ENCODE measurements around the gene ENO2. TPM values are rescaled to one million over a fixed set of nuclear protein-coding genes. Genes with fewer than 3 reads are reported as not detected.
"Not testable (repeated sequence)": the region's sequence is repeated elsewhere in the genome, so short reads cannot be mapped to it uniquely, and the experiment has no call there.

ENO2 gene
- total RNA-seq, 1 experiment from 2014 or later = 12.4 TPM

DNA sequence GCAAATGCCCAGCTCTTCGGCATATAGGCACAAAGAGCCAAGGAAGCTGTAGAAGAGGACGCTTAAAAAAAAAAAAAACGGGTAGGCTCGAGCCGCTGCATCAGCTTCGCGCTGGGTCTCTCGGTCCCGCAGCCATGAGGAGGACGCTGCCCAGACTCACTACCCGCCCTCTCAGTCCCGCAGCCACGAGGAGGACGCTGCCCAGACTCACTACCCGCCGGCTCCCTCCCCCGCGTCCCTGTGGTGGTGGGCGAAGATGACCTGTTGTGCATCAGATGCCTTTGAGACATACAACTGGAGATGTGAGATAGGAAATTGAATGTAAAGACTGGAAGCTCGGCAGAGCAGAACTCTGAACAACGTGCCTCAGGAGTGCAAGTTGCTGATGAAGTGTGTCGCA lies 29.8 kb upstream of the ENO2 start:
- DNase-seq (ENCODE audit: extremely low read depth, low read depth) = no peak

- not testable (repeated sequence) for DNase-seq (ENCODE audit: extremely low read depth, low read depth)
These were observed 28.0 kb upstream of the ENO2 start for GRCh38 chr12:6886206-6886999.

GRCh38 chr12:6887460-6887859 lies 26.9 kb upstream of the ENO2 start:
- DNase-seq (ENCODE audit: extremely low read depth, low read depth) = no peak

DNA sequence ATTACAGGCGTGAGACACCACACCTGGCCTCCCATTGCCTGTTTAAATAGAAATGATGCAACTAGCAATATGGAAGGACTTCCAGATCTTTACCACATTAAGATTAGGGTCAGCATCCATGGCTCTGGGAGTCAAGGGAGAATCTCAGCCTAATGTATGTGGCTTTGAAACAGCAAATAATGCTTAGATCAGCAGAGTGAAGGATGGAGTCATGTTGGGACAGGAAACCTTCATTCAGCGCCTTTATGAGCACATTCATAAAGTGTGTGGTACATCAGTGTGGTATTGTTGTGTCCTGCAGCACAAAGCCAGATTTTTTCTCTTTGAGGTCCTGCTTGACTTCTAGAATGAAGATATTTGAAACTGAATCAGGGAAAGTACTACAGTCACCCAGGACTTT lies 26.0 kb upstream of the ENO2 start:
- no peak for DNase-seq (ENCODE audit: extremely low read depth, low read depth)

GRCh38 chr12:6888794-6889193 lies 25.6 kb upstream of the ENO2 start:
- DNase-seq (ENCODE audit: extremely low read depth, low read depth) = not testable (repeated sequence)

- not testable (repeated sequence) for DNase-seq (ENCODE audit: extremely low read depth, low read depth)
These were observed 24.4 kb upstream of the ENO2 start for GRCh38 chr12:6889775-6890573.

DNA sequence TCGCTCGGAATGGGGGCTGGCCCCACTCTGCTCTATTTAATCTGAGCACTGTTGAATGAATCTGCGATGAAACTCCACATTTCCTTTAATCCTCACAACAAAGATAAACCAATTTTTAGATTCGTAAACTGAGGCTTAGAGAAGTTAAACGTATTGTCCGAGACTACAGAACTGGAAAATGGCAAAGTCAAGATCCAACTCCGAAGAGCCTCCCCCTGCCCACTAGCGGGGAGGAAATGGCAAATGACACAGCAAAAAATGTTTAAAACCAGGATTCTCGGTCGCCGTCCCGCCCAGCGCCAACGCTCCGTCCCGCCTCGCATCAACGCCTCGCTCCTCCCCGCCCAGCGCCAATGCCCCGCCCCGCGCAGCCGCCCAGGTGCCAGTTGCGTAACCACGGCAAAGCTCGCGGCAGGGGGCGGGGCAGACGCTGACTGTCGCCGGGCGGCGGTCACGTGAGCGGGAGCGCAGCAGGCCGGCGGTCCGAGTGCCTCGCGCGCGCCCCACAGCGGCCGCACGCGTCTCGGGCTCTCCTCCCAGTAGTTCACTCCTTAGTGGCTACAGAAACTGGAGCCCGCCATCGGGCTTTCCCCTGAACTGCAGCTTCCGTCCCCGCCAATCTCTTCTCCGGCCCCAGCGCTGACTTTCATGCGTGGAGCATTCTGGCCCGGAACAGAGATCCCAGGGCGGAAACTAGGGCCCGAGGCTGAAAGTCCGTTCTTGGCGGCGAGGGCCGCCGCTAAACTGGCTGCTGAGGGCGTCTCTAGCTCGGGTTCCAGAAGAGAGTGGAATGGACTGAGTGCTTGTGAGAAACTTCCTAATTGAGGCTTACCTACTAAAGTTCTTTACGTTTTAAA lies 23.4 kb upstream of the ENO2 start:
- DNase-seq (ENCODE audit: extremely low read depth, low read depth) = peak; percentile 93

DNA sequence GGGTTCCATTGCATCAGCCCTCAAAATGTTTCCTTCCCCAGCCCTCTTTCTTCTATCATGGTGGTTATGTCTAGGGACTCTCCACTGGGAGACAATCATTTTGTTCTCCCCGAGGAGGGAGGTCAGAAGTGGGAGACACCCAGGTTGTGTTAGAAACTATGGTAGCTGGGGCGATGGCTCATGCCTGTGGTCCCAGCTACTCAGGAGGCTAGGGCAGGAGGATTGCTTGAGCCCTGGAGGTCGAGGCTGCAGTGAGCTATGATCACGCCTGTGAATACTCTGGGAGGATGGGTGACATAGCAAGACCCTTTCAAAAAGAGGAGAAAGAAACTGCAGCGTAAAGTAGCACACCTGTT lies 22.8 kb upstream of the ENO2 start:
- DNase-seq (ENCODE audit: extremely low read depth, low read depth) = no peak

DNA sequence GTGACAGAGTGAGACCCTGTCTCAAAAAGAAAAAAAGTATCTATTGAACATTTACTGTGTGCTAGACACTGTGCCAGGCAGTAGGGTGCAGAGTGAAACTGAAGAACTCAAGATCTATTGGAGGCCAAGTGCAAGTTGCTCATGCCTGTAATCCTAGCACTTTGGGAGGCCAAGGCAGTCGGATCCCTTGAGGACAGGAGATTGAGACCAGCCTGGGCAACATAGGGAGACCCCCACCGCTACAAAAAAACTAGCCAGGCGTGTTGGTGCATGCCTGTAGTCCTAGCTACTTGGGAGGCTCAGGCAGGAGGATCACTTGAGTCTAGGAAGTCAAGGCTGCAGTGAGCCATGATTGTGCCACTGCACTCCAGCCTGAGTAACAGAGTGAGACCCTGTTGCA lies 21.7 kb upstream of the ENO2 start:
- DNase-seq (ENCODE audit: extremely low read depth, low read depth) = not testable (repeated sequence)

- DNase-seq (ENCODE audit: extremely low read depth, low read depth) = no peak
These were observed 20.1 kb upstream of the ENO2 start for GRCh38 chr12:6894321-6894720.

DNA sequence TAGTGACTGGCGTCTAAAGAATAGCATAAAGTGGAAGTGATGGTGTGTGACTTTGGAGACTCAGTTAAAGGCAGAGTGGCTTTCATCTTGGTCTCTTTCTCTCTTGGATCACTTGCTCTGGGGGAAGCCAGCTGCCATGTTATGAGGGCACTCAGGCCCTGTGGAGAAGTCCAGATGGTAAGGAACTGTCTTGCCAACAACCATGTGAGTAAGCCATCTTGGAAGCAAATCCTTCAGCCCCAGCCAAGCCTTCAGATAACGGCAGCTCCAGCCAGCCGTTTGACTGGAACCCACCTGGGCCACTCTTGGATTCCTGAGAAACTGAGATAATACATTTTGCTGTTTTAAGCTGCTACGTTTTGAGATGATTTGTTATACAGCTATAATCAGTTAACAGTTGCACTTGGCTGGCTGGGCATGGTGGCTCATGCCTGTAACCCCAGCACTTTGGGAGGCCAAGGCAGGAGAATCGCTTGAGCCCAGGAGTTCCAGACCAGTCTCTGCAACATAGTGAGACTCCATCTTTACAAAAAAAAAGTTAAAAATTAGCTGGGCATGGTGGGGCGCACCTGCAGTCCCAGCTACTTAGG lies 17.4 kb upstream of the ENO2 start:
- DNase-seq (ENCODE audit: extremely low read depth, low read depth) = no peak

DNA sequence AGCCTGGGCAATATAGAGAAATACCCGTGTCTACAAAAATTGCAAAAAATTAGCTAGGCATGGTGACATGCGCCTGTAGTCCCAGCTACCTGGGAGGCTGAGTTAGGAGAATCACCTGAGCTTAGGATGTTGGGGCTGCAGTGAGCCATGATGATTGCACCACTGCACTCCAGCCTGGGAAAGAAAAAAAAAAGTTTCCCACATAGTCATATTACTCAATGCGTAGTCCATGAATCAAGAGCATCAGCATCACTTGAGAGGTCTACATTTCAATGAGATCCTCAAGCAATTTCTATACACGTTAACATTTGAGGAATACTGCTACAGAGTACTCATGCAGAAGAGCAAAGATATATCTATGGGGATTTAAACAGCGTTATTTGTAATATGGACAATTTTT lies 15.0 kb upstream of the ENO2 start:
- no peak for DNase-seq (ENCODE audit: extremely low read depth, low read depth)

- no peak for DNase-seq (ENCODE audit: extremely low read depth, low read depth)
These were observed 14.4 kb upstream of the ENO2 start for GRCh38 chr12:6899837-6900519.

- no peak for DNase-seq (ENCODE audit: extremely low read depth, low read depth)
These were observed 11.9 kb upstream of the ENO2 start for GRCh38 chr12:6902448-6902847.

GRCh38 chr12:6903722-6904121 lies 10.7 kb upstream of the ENO2 start:
- DNase-seq (ENCODE audit: extremely low read depth, low read depth) = no peak

DNA sequence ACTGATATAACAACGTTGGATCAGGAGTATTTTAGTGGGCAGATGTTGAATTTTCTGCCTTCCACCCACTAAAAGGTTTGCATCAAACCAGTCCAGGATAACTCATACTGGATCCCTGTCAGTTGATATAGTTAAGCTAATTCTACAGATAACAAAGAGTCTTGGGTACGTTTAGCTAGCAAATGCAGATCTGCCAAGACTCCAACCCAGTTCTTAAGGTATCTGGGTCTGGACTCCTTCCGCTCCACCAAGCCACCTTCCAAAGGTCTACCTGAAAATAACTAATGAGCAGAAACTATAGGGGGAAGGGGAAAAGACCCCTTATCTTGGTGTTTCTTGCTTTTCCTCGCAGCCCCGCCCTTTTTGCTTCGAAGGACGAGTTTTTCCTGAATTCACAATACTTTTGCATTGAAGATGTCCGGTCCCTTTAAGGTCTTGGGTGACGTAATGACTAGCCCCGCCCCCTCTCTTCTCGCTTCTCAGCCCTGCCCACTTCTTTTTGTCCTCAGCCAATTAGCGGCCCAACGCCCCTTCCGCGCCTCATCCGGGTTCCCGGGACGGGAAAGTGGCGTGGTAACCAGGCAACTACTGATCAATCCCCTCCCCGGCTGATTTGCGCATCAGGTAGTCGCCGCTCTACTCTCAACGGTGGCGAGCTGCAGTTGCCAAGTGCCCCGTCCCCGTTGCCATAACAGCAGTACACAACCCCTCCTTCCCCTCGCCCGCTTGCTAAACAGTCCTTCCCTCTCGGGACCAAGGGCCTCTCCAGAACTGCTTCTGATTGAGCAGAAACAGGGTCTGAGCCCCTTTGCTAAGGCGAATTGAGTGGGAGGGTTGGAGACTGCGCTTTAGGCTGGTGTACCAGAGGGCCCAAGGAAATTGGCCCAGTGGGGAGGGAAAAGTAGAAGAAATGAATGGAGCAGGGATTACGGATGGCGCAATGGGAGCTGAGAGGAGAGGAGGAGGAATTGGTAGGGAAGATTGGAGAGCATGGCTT lies 9.8 kb upstream of the ENO2 start, which contains the start of gene LRRC23:
Gene LRRC23 (plus strand): TSS at position 543 of the 997 bp plus-strand sequence. CDS start 812 bp downstream, outside the sequence.
- DNase-seq (ENCODE audit: extremely low read depth, low read depth) = peak; percentile 86

DNA sequence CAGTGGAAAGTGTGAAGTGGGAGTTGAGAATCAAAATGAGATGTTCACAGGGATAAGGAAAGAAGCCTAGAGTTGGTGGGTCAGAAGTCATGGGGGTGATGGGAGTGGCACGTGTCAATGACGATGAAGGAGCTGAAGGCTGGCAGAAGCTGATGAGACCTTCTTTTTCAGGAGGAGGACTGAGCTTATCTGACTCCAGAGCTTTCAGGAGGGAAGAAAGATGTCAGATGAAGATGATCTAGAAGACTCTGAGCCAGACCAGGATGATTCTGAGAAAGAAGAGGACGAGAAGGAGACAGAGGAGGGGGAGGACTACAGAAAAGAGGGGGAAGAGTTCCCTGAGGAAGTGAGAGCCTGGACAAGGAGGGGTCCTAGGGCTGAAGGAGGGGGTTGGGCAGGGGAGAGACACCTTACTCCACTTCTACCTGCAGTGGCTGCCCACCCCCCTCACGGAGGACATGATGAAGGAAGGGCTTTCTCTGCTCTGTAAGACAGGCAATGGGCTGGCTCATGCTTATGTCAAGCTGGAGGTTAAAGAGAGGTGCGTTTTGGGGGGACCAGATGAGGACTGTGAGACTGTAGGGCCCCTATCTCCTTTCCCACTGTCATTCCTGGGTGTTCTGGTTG lies 8.9 kb upstream of the ENO2 start:
- DNase-seq (ENCODE audit: extremely low read depth, low read depth) = no peak

- not testable (repeated sequence) for DNase-seq (ENCODE audit: extremely low read depth, low read depth)
These were observed 6.2 kb upstream of the ENO2 start for GRCh38 chr12:6908141-6908540.

Measured in NCI-H460 (cell line).